Hypothalamus (tissue), 51 donors: ENCODE results near the gene DTNA.
A peak's percentile ranks its signal among the peaks of the same experiment; 100 is the strongest.

Experiments
- DNase-seq, 51 donors: peaks; one replicate each; lab custom pipeline; 2025; lab: John Stamatoyannopoulos, UW

Gene DTNA

DNA sequence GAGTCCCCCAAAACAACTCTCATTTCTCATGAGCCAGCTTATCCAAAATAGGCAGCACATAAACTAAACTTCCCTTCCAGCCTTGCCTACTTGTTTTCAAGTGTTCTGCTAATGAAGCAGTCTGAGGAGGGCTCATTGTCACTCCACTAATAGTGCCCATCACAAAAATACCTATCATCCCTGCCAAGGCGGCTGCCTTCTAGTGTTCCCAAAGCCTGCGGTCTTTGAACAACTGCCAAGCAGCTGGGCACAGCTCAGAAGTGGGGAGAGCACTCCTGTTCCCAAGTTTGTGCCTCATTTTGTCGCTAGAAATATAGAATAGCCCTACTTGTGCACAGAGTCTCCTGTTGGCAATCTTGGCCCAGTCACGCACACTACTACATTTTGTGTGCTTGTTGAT, 50.3 kb downstream of the DTNA start:
- DNase-seq, result peak in 24 of 51 donors; percentile 3 to 71 (median 35)

DNA sequence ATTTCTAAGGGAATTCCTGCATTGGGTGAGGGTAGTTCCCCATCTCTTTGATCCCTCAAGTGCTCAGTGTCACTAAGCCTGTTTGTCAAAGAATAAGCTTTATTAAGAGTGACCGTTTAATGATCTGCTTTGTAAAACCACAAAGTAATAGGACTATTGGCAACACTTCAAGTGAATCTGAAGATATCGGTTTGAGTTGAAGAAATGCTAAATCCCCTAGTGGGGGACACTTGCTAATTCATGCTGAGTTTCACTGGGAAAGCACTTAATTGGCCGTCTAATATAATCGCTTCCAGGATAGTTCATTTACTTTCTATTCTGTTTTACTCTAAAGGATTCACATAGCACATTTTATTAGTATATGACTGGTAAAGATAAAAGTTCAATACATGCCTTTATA, 54.4 kb downstream of the DTNA start:
- DNase-seq, result no peak

DNA sequence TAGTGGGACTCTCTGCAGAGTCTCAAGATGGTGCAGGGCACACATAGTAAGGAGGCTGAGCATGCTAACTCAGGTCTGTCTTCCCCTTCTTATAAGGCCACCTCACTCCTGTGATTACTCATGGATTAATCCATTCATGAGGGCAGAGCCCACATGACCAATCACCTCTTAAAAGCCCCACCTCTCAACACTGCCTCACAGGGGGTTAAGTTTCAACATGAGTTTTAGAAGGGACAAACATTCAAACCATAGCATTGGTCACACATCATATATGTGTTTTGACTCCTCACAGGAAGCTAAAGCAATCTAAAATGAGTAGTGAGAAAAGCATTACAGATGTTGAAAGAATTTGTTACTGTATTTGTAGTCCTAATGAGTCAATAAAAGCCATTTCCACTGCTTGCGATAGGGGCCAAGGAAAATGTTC, 57.5 kb downstream of the DTNA start:
- DNase-seq, result no peak

DNA sequence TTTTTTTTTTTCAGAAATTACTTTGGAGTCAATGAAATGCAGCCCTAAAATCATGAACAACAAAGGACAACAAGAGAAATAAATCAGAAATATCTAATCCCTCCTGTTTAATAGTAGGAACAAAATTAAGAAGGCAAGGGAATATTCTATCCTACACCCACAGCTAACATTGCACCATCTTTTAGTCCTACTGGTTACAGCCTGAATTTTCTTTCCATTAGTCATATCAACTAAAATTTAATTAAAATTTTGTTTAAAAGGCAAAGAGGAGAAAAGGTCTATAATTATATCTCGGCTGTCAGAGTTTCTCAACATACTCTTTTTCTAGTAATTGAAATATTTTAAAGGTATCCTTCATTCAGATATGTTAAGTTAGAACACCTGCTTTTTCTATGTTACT, 61.9 kb downstream of the DTNA start:
- no peak for DNase-seq

DNA sequence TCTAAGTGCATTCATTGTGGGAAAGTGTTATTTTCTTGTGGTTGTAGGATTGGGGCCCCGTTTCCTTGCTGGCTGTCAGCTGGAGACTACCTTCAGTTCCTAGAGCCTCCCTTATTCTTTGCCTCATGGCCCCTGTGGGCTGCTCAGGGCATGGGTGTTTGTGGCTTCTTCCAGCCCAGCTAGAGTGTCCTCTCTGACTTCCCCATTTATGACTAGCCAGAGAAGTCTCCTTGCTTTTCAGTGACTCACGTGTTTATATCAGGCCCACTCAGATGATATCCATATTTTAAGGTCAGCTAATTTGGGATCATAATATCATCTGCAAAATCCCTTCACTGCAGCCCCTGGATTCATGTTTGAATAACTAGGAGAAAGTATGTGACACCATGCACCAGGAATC, 62.8 kb downstream of the DTNA start:
- DNase-seq, result no peak

DNA sequence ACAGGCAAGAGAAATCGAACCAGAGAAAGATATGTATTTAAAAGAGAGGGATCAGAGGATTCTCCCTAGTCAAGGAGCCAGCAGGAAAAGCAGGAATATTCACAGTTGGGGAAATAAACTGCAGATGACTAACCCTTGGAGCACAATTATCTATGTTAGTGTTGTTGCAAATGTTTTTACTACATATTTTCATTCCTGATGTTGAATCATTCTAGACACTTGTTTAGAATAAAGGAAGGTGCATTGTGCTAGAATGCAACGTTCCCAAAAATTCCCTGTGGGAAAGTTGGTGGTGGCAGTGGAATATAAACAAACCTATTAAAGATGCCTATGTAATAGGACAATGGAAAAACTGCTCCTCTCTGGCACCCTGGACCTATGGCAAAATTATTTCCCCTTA, 63.3 kb downstream of the DTNA start:
- DNase-seq, result no peak

DNA sequence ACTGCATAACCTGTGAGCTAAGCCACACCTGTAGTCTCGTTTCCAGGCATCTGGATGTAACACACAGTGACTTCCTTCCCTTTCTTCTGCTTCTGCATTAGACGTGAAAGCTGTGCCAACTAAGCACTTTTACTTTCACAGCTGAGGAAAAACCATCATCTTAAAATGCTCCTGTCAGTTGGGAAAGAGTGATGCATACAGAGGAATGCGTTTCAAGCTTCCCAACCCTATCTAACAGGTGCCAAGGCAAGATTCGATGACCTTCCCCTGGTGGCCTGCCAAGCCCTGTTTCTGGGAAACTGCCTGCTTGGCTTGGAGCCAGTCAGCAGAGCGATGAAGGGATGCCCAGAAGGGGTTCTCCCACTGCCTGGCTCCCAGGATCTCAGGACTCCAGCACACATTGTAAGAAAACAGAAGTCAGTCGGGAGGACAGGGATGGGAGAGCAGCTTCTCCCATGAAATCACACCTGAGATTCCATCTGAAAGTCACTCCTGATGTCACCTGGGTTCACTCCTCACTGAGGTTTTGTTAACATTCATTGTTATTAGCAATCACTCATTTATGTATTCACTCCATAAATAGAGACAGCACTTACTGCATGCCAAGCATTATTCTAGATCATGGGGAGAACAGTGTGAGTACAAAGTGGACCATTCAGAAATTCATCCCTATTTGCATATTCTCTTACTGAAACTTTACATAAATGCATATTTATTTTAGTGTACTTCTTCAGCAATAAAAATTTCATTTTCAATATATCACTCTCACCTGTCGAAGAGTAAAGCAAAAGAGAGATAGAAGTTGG, 64.1 kb downstream of the DTNA start:
- peak in 46 of 51 donors; percentile 4 to 82 (median 46) for DNase-seq

DNA sequence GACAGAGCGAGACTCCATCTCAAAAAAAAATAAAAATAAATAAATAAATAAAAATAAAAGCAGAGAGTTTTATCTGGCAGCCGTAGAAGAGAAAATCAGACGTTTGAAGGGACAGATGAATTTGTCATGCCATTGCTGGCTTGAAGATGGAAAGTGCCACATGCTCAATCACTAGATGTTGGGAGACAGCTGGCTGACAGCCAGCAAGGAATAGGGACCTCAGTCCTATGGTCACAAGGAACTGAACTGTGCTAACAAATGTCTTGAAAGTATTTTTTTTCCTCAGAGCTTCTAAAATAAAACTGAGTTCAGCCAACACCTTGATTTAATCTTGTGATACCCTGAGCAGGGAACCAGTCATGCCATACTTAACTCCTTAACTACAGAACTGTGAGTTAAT, 65.4 kb downstream of the DTNA start:
- DNase-seq, result no peak

DNA sequence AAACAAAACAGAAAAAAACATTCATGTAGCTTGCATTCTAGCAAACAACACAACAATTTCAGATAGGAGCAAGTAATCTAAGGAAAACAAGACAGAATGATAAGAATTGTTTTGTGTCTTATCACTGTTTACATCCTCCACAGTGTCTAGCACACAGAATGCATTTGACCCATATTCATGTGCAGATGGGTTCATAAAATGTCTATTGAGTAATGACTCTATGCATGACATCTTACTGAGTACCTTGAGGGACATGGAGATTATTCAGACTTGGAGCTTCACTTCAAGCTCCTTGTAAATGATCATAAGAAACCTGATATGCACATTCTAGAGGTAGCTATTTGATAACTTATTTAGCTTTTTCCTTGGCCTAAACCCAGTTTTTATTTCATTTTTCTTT, 69.0 kb downstream of the DTNA start:
- DNase-seq, result no peak

DNA sequence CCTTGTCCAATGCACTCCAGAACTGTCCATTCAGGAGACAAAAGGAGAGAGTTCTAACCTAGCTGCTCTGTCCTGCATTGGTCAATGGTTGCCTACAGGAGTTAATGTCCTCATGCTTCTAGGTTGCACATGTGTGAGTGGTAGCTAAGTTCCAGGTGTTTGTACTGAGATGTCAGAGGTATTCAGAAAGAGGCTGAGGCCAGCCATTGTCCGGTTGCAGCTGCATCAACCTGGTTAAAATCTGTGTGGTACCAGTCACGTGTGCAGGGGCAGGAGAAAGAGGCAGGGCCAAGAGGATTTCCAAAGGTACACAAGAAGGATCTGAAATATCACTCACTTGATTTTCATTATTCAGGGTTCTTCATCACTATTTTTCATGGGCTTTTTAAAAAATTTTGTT, 70.8 kb downstream of the DTNA start:
- DNase-seq, result no peak

DNA sequence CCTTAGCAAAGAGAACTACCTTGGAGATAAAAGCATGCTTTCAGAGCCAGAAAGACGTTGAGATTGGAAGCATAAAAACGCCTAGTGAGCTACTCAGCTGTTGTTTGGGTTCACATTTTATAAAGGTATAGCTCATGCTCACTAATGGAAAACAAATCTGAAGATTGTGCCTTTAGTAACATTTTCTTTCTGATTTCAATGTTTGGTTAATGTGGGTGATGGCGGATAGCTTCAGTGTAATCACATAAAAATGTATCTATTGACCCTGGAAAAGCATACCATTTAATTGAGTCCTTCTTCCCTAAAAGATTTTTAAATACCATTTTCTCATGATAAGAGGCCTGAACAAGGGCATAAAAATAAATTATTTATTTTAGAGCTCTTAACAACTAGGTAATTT, 73.4 kb downstream of the DTNA start:
- DNase-seq, result no peak

DNA sequence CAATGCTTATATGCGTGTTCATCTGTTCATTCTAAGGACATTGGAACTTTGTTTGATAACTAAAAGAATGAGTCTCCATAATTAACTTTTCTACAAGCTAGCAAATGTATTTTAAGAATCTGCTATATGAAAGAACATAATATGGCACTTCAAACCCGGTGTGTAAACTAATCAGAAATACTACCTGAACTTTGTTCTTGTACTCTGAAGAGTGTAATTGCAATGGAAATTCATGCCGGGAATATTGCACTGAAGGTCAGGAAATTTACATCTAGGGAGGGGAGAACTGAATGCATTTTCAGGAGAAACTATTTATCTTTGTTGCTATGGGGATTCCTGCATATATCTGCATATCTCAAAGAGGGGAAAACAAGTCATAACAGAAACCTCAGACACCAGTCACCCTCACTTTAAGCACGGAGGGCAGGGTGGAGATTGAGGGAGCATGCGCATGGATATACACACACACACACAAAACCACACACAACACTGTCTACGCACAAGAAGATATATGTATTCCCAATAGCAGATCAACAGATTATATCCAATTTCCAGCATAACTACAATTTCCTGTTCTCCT, 76.2 kb downstream of the DTNA start:
- no peak for DNase-seq

DNA sequence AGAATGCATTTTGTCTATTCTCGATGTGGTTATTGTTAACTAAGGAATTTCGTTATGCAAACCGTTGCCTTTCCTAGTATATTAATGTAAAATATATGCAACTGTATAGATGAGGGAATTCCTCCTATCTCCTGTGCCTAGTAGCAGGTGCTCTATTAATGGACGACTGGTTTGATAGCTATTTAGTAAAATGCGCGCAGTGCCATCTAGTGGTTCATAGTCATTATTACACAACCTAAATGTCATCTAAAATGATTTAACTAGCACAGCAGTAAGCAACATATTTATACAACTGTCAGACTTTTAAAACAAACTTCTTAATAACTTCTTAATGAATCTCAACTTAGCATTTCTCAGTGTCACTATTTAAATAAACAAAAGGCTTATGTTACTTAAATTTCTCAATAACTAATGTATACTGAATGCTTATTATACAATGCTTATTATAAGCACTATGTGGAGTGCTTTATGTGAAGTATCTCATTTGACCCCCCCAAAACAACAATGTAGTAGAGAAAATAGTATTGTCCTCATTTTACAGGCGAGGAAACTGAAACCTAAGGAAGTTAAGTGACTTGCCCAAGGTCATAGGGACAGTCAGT, 77.9 kb downstream of the DTNA start:
- DNase-seq, result peak in 13 of 51 donors; percentile 9 to 73 (median 27)

DNA sequence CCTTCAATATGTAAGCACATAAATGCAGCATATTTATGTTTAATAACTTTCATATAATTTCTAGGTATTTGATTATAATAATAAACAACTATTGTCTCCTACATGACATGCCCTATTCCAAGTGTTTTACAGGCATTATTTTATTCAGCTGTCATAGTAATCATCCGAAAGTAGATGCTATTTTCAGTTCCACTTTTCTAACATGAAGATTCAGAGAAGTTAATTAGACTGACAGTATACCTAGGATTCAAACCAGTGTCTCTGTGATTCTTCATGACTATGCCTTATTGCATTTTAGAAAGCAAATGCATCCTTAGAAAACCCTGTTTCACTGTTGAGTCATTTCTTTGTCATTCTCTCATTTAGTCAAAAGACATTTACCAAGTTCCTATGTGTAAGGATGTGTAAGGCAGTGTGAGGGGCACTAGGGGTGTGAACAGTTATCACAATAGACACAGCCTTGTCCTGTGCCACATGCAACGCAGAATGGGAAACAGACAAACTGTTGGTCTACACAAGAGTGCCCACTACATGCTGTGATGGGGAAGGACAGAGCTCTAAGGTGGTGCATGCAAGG, 79.8 kb downstream of the DTNA start:
- DNase-seq, result no peak

DNA sequence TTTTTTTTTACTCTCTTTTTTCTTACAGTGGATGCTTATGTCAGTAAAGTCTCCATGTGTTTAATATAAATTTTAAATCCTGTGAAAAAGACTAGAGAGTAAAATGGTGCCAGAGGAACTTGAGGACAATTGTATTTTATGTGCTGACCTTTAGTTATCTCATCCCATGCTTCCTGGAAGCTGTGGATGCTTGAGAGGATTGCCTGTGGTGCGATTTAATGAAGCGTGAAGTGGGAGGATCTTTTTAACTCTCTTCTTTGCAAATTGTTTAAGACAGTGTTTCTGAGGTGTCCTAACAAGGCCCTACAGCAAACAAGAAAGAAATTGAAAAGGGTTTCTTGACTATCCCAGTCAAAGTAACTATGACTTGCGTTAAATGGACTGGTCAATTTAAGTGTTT, 84.2 kb downstream of the DTNA start:
- DNase-seq, result no peak

DNA sequence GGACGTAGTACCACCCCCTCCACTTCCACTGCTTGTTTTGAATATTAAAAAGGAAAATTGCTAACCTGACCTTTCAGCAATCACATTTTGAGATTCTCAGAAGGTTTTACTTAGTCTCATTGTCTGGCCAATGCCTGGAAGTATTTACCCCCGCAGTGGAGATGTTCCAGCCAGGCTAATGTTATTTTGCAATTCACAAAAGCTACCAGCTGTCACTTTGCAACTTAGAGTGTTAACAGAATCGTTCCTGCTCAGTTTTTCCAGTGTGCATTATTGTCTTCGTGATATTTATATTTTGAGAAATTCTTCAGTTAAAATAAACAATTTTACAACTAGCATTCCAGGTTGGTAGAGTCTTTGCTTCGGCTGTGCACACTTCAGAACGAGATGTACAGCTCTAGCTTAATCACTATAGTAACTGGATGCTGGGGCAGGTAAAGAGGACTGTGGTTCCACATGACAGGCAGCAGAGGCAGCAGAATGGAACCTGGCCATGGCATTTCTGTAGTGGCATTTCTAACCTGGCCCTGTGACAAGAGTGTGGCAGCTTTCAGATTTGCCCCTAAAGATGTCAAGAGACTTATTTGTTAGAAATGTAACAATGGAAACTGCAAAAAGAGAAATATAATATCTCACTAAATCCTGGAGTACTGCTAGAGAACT, 85.1 kb downstream of the DTNA start:
- no peak for DNase-seq

DNA sequence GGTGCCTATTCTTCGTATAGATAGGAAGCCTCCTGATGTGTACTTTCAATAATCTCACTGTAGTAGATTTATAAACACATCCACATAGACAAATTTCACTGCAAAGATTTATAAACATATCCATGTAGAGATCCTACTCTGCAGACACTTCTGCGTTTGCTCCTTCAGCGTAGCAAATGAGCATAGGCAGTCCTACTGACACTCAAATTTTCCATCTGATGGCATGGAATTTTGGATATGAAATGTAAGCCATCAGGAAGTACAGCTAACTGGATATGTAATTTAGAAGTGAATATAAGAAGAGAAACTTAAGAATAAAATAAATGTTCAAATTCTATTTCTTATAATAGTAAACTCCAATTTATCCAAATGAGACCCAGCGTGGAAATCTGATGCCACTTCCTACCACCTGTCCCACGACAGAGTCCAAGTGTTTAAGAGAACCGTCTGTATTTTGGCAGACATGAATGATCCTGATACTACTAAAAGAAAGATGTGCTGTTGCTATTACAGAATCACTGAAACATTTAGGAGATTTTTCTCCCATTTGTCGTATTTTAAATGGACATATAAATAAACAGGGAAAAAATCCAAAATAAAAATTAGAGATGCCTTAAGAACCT, 86.0 kb downstream of the DTNA start:
- no peak for DNase-seq

DNA sequence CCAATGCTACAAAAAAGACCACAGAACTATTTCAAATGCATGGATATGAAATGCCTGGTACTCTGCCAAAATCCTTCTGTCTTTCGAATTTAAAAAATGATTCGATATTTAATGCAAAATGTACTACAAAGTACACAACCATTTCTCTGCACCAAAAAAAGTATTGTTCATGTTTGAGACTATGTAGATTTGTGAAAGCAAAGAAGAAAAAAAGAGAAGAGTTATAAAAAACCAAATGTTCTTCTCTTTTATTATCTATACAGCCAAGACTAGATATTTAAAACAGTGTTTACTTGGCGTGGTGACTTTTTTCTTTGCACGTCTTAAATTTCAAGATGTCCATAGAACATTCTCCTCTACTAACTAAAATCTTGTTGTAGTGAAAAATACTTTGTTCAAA, 89.2 kb downstream of the DTNA start:
- DNase-seq, result no peak

DNA sequence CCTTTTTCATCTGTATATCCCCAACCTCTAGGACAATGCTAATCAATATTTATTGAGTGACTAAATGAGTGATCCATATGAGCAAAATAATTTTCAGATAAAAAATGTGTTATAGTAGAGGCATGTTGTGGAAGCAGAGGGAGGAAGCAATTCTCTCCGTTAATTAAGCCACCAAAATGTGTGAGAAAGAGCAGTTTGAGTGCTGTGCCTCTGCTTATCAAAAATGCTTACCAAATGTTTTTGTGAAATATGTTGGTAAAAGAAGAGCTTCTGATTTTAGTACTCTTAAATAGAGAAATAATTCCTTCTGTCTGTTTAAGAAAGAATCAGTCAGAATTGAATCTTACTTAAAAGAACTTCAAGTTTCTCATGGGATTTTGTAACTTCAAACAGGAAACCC, 90.3 kb downstream of the DTNA start:
- no peak for DNase-seq

DNA sequence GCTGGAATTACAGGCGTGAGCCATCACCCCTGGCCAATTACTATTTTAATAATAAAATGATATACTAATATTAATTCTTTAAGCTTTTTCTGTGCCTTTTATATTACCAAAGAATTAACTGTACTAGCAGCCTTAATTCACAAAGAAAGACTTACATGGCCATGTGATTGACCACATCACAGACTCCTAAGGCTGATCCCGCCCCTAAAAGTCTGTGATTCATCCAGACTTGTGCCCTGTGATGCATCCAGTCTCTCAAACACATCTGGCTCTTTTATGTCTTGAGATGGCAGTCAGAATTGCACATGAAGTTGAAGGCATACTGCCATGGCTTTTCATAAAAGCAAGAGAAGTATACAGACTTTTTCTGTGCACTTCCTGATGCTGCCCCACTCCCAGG, 91.7 kb downstream of the DTNA start:
- DNase-seq, result no peak

DNA sequence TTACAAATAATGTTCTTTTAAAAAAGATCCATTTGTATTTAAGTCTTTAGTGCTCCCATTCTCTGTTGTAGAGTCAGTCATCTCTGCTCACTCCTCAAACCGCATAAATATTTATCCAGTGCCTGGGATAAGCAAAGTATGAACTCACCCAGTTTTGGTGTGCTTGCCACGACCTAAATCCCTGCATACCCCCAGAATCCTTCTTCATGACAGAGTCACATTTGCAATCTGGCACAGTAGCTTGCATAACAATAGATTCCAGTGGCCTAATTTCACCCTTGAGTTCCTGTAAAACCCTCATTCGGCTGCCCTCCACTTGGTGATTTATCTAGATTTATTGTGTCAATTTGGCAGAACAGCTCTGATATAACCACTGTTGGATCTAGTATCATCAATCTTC, 92.9 kb downstream of the DTNA start:
- DNase-seq, result no peak
